ENCODE data around the gene FANCC. TPM values are rescaled to one million over a fixed set of nuclear protein-coding genes. Genes with fewer than 3 reads are reported as not detected.

Gene FANCC
- total and polyA plus RNA-seq, 2 experiments from 2014 or later = 13.1 to 15.6 TPM

DNA sequence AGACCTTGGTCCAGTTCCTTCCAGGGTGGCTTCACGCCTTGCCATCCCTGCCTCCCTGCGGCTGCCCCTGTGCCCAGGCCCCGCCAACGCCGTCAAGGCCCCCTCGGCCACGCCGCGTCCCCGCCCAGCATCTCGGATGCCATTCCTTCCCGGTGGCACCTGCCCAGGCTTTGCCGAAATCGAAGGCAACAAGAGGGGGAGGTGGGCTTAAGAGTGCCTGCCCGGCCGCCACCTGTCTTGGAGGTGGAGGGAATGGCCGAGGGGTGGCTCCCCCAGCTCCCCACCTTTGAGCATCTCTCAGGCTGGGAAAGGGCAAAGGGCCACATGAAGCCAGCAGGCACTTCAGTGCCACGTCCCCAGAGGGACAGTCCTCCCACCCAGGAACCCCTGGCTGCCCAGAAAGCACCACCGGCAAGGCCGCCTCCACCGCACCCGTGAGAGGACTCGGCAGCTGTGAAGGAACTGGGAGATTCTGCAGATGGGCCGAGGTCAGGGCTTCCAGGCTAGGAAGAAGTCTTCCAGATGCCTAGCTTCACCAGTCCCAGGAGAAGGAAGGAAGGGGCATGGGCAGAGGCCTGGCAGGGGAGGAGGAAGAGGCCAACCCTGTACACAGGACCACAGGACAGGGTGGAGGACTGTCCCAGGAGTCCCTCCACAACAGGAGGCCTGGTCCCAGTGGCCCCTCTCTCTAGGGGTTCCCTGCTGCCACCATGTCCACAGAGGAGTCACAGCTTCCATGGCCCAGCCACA lies 218.0 kb downstream of the FANCC start:
- H3K27me3 ChIP-seq = no peaks in the 10 kb centered on the region
- H3K36me3 ChIP-seq (replicated peaks; ENCODE audit: insufficient read depth, low read depth) = no peaks in the 10 kb centered on the region
- H3K27ac ChIP-seq = no peak overlapping the region
- H3K79me2 ChIP-seq = peaks cover 11% of the 10 kb centered on the region
- no peak overlapping the region for H3K4me2 ChIP-seq
- no peaks in the 10 kb centered on the region for H4K20me1 ChIP-seq (ENCODE audit: insufficient read depth, poor library complexity, severe bottlenecking)
- no peaks in the 10 kb centered on the region for H3K9me3 ChIP-seq (ENCODE audit: low read depth)
- DNase-seq (ENCODE audit: low spot score) = no peak
- no peaks in the 10 kb centered on the region for H3K9me2 ChIP-seq (replicated peaks; ENCODE audit: insufficient read depth)
- H3K4me3 ChIP-seq = no peak overlapping the region
- TF ChIP-seq EZH2phosphoT487 (IDR thresholded peaks at IDR 0.05; ENCODE audit: low read depth, severe bottlenecking, unreplicated experiment) (no peak), CTCF (IDR thresholded peaks at IDR 0.05; ENCODE audit: poor library complexity) (no peak), EZH2 (IDR thresholded peaks at IDR 0.05; ENCODE audit: borderline replicate concordance) (no peak)
- 97% methylated on average over 24 of the region's 24 CpGs for WGBS (ENCODE audit: low lambda C conversion rate, missing lambda C conversion rate)
- peaks cover 19% of the 10 kb centered on the region for H3K4me1 ChIP-seq (ENCODE audit: insufficient read depth)
- H2AFZ ChIP-seq = no peak overlapping the region

- no peak for DNase-seq (ENCODE audit: low spot score)
- Histone ChIP-seq H4K20me1 (ENCODE audit: insufficient read depth, poor library complexity, severe bottlenecking) (no peaks in the 10 kb centered on the region), H3K36me3 (replicated peaks; ENCODE audit: insufficient read depth, low read depth) (no peaks in the 10 kb centered on the region), H3K27me3 (no peaks in the 10 kb centered on the region), H2AFZ (no peak overlapping the region), H3K27ac (peak overlapping the region; percentile 55), H3K4me2 (no peak overlapping the region), H3K79me2 (peaks cover 21% of the 10 kb centered on the region), H3K4me1 (ENCODE audit: insufficient read depth) (peaks cover 20% of the 10 kb centered on the region), H3K9me2 (replicated peaks; ENCODE audit: insufficient read depth) (no peaks in the 10 kb centered on the region), H3K4me3 (no peak overlapping the region), H3K9me3 (ENCODE audit: low read depth) (no peaks in the 10 kb centered on the region)
- TF ChIP-seq CTCF (IDR thresholded peaks at IDR 0.05; ENCODE audit: poor library complexity) = no peak
- 66% methylated on average over 12 of the region's 12 CpGs for WGBS (ENCODE audit: low lambda C conversion rate, missing lambda C conversion rate)
Observed at GRCh38 chr9:95098391-95098921, 219.1 kb downstream of the FANCC start.

DNA sequence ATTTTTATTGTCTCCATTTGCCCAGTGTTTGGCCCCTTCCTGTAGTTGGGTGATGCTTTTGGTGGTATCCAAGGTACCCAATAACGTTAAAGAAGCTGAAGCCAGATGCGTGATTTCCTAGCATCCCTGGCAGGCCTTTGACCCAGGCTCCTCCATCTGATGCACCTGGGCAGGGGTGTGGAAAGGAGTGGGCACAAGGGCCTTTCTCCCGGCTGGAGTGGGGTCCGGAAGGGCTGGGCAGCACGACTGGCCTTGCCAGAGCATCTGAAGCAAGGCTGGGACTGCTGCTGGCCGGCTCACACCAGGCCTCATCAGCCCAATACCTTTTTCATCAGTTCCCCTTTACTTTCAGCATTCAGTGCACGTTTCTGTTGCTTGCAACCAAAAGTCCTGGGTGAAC lies 220.2 kb downstream of the FANCC start:
- no peak for TF ChIP-seq EZH2phosphoT487 (IDR thresholded peaks at IDR 0.05; ENCODE audit: low read depth, severe bottlenecking, unreplicated experiment)
- no peak for TF ChIP-seq EZH2 (IDR thresholded peaks at IDR 0.05; ENCODE audit: borderline replicate concordance)
- no peak for TF ChIP-seq CTCF (IDR thresholded peaks at IDR 0.05; ENCODE audit: poor library complexity)
- Histone ChIP-seq H3K4me3 (no peak overlapping the region), H2AFZ (no peak overlapping the region), H3K36me3 (replicated peaks; ENCODE audit: insufficient read depth, low read depth) (no peaks in the 10 kb centered on the region), H4K20me1 (ENCODE audit: insufficient read depth, poor library complexity, severe bottlenecking) (no peaks in the 10 kb centered on the region), H3K4me1 (ENCODE audit: insufficient read depth) (peaks cover 26% of the 10 kb centered on the region), H3K4me2 (no peak overlapping the region), H3K9me3 (ENCODE audit: low read depth) (no peaks in the 10 kb centered on the region), H3K27me3 (no peaks in the 10 kb centered on the region), H3K79me2 (peaks cover 22% of the 10 kb centered on the region), H3K9me2 (replicated peaks; ENCODE audit: insufficient read depth) (no peaks in the 10 kb centered on the region), H3K27ac (no peak overlapping the region)
- WGBS (ENCODE audit: low lambda C conversion rate, missing lambda C conversion rate) = 94% methylated on average over 7 of the region's 7 CpGs
- DNase-seq (ENCODE audit: low spot score) = no peak
